Astrocyte (in vitro differentiated cells and primary cell): ENCODE results near the gene DPP9.

Experiments used
- EZH2 ChIP-seq: IDR thresholded peaks from 2 replicates; pipeline ENCODE4 v1.6.1; 2012; ENCODE audit warnings: mild to moderate bottlenecking, low read length, inconsistent platforms; ENCODE audit not compliant: insufficient read depth
- TF ChIP-seq, protein P1 (sequence below): IDR thresholded peaks from 2 replicates; pipeline ENCODE4 v1.5.1; 2011; ENCODE audit warnings: low read depth, mild to moderate bottlenecking, inconsistent platforms, low read length, moderate library complexity; ENCODE audit not compliant: insufficient read depth

DNA sequence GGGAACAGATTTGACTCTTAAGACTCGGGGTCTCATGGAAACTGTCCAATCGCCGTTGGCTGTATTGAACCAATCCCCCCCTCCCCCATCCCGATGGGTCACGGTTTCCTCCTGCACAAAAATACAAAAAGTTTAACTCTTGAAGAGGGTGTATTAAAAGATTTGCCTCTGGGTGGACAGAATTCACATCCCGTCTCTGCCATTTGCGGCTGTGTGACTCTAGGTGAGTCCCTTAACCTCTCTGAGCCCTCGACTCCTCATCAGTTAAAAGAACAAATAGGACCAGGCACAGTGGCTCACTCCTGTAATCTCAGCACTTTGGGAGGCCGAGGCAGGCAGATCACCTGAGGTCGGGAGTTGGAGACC is 36.6 kb upstream of the DPP9 start:
- TF ChIP-seq, protein P1, sequence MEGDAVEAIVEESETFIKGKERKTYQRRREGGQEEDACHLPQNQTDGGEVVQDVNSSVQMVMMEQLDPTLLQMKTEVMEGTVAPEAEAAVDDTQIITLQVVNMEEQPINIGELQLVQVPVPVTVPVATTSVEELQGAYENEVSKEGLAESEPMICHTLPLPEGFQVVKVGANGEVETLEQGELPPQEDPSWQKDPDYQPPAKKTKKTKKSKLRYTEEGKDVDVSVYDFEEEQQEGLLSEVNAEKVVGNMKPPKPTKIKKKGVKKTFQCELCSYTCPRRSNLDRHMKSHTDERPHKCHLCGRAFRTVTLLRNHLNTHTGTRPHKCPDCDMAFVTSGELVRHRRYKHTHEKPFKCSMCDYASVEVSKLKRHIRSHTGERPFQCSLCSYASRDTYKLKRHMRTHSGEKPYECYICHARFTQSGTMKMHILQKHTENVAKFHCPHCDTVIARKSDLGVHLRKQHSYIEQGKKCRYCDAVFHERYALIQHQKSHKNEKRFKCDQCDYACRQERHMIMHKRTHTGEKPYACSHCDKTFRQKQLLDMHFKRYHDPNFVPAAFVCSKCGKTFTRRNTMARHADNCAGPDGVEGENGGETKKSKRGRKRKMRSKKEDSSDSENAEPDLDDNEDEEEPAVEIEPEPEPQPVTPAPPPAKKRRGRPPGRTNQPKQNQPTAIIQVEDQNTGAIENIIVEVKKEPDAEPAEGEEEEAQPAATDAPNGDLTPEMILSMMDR, result no peak
- no peak for TF ChIP-seq EZH2
